Upper lobe of left lung (tissue), 4 donors: ENCODE data around the gene CCDC192.

Experiments
- CTCF ChIP-seq, 6 experiments: fragments of 450-650 bp in 4 of 6; fragments of 200-600 bp in 2 of 6; sonication (generic) in 2 of 6; IDR thresholded peaks; one replicate each; pipeline ENCODE4 v1.5.1; 2016 to 2019; ENCODE audit warnings: antibody characterized with exemption in 6 of 6
- EP300 ChIP-seq, 4 donors: sonication (generic); formaldehyde crosslinking; IDR thresholded peaks; one replicate each; pipeline ENCODE4 v1.5.1; 2017; ENCODE audit warnings: antibody characterized with exemption in 4 of 4, control low read depth in 2 of 4
- POLR2A ChIP-seq, 4 donors: fragments of 450-650 bp; IDR thresholded peaks; one replicate each; pipeline ENCODE4 v1.5.1; 2016 to 2017; ENCODE audit warnings: antibody characterized with exemption in 4 of 4, mild to moderate bottlenecking in 2 of 4
- POLR2AphosphoS5 ChIP-seq, 2 donors: sonication (generic); formaldehyde crosslinking; IDR thresholded peaks; one replicate each; pipeline ENCODE4 v1.5.1; 2017; ENCODE audit warnings: antibody characterized with exemption in 2 of 2

GRCh38 chr5:127938746-127939145, 235.6 kb downstream of the CCDC192 start:
- TF ChIP-seq CTCF (IDR thresholded peaks at IDR 0.05) (no peak), POLR2A (IDR thresholded peaks at IDR 0.05) (no peak), EP300 (IDR thresholded peaks at IDR 0.05) (no peak), POLR2AphosphoS5 (IDR thresholded peaks at IDR 0.05) (no peak)
